ENCODE measurements around the gene DOK4.
"Not testable (repeated sequence)": the region's sequence is repeated elsewhere in the genome, so short reads cannot be mapped to it uniquely, and the experiment has no call there.

The DOK4 gene

GRCh38 chr16:57500578-57501111, 14.4 kb upstream of the DOK4 start:
- no peak for DNase-seq

- not testable (repeated sequence) for DNase-seq
These were observed 13.6 kb upstream of the DOK4 start for GRCh38 chr16:57499941-57500340.

DNA sequence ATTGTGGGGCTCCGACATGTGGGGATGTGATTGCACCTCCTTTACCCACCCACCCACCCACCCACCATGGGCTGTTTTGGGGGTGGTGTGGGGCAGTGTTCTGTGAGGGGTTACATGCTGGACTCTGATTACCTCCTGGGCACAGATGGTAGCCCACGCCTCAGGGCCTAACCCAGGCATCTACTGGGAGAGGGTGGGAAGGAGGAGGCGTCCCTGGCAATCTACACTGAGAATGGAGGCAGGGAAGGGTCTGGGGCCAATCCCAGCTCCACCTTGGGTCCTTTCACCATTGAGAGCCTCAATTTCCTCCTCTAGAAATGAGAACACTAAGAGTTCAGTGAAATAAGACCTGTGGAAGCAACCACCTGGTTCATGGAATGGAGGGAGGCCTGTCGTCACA, 11.7 kb upstream of the DOK4 start:
- DNase-seq: no peak

- no peak for DNase-seq
These were observed 10.8 kb upstream of the DOK4 start for GRCh38 chr16:57497121-57497520.

DNA sequence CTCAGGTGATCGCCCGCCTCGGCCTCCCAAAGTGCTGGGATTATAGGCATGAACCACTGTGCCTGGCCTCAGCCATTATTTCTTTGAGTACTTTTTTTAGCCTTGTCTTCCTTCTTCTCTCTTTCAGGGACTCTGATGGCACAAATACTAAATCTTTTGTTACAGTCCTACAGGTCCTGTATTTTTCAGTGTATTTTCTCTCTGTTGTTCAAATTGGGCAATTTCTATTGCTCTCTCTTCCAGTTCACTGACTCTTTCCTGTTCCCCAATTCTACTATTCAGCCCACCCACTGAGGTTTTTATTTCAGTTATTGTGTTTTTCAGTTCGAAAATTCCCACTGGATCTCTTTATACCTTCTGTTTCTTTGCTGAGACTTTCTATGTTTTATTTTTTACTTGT, 7.5 kb upstream of the DOK4 start:
- DNase-seq: no peak

DNA sequence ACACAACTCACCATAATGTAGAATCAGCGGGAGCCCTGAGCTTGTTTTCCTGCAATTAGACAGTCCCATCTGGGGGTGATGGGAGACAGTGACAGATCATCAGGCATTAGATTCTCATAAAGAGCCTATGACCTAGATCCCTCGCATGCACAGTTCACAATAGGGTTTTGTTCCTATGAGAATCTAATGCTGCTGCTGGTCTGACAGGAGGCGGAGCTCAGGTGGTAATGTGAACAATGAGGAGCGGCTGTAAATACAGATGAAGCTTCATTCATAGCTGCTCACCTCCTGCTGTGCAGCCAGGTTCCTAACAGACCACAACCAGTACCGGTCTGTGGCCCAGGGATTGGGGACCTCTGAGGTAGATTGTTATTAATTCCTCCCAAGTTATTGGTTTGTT, 2.9 kb upstream of the DOK4 start:
- DNase-seq: no peak

DNA sequence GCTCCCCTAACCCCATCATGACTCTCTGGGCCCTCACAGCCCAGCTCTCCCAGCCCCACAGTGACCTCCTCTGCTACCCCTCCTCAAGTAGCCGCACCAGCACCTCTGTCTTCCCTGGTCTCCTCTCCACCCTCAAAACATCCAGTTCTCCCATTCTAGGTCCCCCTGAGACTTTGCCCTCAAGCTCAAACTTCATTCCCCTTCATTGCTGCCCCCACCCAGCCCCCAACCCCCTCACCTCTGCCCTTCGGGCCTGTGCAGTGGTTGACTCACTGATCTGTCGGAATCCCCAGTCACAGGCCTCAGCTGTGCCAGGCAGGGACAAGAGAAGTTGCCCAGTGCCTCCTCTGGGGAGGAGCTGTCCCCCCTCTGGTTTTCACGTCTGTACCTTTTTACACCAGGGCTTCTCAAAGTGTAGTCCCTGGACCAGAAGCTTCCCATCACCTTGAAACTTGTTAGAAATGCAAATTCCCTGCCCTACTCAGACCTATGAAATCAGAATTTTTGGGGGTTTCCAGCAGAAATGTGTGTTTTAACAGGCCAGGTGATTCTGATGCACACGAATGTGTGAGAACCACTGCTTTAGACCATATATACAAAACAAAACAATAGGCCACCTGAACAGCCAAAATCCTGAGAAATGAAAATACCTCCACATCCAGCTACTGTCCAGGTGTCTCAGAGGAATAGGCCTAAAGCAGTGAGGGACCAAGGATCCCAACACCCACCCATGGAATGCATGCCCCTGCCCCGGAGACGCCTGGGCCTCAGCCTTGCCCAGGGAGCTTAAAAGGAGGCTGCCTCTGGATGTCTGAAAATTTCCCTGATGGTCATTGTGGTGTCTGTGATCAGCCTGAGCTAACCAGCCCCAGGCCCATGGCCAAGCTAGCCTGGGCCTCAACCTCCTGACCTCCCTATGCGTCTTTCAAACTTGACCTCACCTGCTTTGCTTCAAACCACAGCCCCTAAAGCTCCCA, 853 bp upstream of the DOK4 start:
- no peak for DNase-seq

DNA sequence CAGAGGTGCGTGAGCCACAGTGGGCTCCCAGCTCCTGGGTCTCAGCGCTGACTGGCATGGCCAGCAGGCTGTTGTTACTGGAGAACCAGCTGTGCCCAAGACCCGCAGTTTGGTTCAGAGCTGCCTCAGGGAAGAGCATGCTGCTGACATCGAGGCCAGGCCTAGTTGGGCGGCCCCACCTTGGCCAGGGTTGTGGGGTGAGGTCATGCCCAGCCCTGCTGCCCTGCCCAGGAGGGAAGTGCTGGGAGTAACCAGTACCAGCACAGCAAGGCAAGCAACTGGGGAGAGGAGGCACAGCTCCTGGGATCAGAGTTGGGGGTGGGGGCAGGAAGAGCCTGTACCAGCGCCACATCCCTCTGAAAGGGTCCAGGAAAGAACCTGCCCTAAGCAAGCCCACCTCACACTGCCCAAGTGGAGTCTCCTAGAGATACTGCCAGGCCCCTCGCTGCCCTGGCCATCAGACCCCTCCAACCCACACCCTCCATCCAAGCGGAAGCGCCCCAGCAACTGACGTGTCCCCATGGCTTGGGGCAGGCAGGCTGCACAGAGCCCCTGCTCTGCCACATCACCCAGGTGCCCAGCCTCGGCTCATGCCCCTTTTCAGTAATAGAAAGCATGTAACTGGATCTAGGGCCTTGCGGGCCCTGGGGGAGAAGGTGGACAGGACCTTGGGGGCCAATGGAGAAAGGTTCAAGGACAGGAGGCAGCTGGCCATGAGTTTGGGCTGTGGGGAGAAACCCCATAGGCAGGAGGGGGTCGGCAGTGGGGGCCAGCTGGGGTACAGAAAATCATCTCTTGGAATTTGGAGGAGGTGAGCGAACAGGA, 990 bp downstream of the DOK4 start:
- no peak for DNase-seq

- DNase-seq: no peak
These were observed 1.7 kb downstream of the DOK4 start for GRCh38 chr16:57484515-57485005.

GRCh38 chr16:57483725-57484514, 2.4 kb downstream of the DOK4 start:
- no peak for DNase-seq

GRCh38 chr16:57482845-57483545, 3.3 kb downstream of the DOK4 start:
- DNase-seq: no peak

DNA sequence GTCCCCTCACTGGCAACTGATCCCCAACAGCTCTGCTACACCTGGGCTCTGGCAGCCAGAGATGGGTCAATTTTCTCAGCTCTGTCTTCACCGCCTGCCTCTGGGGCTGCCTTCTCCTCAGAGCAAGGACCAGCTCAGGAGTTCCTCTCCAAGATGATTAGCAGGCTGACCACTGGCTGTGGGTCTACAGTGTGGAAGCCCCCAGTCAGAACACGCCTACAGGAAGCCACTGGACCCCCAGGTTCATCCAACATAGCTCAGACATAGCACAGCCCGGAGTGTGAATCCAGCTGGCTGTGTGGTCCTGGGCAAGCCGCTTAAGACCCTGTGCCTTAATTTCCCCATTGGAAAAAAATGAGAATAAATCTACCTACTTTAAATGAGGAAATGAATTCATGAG, 4.9 kb downstream of the DOK4 start:
- no peak for DNase-seq

DNA sequence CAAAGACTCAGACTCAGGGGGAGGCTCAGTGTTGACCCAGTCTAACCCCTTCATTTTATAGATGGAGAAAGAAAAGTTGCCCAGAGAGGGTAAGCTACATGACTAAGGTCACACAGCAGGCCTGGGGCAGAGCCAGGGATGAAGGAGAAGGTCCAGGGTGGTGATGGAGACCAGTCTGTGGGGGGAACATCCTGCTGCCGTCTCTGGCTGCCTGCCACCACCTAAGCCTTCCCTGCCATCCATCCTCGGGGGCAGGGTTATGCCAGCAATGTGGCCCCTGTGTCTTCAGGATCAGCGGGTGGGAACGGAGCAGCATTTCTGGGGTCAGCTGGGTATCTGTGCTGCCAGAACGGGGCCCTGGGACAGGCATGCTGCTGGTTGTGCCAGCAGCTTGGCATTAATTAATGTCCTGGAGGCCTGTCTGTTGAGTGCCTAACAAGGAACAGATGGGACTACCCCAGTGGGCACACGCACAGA, 5.5 kb downstream of the DOK4 start:
- no peak for DNase-seq

DNA sequence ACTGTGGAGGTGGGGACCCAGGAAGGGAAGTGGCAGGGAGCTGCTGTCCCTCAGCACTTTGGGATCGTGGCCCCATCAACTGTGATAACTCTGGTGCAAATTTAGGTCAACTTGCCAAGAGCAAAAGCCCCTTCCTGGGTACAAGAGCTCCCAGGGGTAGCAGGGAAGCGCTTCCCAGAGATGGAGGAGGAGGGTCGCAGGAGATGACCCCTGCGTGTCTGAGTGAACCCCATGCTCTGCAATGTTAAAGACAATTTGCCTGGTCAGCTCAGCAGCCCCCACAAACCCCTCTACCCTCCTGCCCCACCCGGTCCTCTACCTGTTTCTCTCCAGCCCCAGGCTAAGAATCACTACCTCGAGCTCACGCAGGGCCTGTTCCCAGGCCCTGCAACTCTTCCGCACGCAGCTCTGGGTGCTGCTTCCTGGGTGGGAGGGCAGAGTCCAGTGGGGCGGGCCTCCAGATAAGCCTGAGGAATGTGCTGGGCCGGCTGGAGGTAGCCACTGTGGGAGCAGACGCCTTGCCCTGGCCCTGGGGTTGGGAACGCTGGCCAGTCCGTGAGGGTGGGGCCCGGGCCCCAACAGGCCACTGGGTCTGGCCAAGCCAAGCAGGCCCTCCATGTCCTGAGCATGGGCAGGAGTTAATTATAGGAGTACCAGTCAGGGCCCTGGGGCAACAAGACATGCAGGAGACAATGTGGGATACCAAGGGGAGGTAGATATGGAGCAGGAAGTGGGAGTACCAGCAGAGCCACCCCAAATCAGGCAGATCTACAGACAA, 6.1 kb downstream of the DOK4 start:
- DNase-seq: no peak

DNA sequence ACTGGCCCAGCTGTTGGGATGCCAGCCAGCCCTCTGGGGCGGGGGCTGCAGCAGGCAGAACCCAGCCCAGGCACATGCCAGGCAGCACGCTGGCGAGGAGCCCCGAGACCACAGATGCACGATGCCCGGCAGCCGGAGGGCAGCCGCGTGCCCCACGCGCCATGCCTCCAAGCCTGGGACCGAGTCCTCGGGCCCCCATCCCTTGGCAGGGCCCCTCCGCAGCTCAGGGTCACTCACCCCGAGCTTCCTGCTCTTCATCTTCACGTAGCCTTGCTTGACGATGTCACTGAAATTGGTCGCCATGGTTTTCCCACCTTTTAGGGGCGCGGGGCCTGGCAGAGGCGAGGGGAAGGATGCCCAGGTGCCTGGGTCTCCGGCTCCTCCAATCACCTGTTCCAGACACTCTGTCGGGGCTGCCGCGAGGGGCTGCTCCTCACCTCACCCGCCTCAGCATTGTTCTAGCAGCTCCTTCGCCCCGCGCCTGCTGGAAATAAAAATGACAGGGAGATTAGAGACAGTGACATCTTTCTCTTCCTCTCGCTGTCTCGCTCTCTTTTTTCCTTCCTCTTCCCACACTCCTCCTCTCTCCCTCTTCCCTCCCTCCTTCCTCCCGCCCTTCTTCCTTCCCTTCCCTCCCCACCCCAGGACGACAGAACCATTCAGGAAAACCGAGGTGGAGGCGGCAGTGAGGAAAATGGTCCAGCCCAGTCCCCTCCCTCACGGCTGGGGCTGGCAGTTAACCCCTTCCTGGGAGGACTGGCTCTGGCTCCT, 6.9 kb downstream of the DOK4 start:
- no peak for DNase-seq

DNA sequence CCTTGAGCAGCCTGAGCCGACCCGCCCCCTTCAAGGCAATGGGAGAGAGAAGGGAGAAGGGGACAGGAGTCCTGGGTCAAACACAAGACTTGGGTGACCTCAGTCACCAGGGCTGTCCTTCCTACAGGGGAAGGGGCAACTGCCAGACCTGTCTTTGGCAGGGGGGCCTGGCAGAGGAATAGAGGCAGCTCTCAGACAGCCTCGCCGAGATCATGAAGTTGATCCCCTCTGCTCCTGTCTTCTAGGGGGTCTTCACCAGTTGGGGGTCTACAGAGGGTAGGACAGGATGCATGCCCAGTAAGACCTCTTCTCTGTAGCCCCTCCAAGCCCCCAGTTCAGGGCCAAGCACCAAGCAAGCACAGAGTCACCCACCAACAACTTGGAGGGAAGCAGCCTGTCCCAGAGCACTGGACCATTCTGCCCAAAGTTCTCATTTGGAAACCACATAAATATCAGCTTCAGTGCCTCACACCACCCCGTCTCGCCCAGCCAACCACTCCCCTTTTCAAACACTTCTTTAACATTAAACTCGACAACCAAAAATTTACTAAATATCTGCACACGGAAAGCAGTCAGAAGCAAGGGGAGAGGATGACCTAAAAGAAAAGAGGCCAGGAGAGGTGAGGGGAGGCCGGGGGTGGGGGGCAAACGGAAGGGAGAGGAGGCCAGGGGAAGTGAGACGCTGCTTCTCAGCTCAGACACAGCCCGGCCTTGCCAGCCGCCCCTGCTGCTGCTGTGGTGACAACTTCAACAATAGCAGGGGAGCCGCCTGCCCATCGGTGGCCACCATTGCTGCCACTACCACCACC, 7.7 kb downstream of the DOK4 start:
- no peak for DNase-seq

GRCh38 chr16:57477531-57478202, 8.6 kb downstream of the DOK4 start:
- no peak for DNase-seq

- DNase-seq: no peak
These were observed 9.5 kb downstream of the DOK4 start for GRCh38 chr16:57476546-57477410.
